Activated gamma-delta T cell treated with Interleukin-2 at 50 U/mL for 16 hours (primary cell): ENCODE data around the gene SOX13.

Experiments used
- DNase-seq: peaks from one replicate; pipeline ENCODE4 v3.0.0-alpha.2; 2020

The SOX13 gene

DNA sequence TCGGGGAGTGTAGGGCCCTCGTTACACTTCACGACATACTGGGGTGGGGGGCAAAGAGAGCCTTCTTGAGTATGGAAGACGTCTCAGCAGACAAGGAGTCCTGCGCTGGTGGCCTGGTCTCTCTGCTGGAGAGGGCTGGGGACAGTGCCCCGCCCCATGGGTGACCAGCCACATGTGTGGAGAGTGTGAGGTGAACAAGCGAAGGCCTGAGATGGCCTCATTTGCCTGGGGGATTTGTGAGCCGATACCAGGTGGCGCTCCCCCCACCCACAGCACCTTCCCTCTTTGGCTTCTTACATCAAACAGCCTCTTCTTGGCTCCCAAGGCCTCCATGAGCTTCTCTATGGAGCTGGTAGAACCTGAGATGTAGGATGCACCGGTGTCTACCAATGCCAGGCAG lies 83.0 kb downstream of the SOX13 start:
- no peak for DNase-seq

DNA sequence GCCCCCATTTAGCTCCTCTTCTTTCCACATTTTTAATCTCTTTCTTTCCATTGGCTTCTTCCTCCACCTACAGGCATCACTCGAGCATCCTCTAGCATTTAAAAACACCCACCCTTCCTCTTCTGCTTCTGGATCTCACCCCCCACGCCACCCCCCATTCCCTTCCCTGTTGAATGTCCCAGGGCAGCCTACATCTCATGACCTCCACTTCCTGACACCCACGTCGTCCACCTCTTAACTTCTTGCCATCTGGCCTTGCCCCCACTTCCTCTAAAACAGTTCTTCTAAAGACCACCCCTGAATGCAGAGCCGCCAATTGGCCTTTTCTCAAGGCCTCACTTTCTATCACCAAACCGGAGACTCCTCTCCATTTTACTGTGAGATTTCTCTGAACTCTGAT lies 85.0 kb downstream of the SOX13 start:
- DNase-seq = no peak

DNA sequence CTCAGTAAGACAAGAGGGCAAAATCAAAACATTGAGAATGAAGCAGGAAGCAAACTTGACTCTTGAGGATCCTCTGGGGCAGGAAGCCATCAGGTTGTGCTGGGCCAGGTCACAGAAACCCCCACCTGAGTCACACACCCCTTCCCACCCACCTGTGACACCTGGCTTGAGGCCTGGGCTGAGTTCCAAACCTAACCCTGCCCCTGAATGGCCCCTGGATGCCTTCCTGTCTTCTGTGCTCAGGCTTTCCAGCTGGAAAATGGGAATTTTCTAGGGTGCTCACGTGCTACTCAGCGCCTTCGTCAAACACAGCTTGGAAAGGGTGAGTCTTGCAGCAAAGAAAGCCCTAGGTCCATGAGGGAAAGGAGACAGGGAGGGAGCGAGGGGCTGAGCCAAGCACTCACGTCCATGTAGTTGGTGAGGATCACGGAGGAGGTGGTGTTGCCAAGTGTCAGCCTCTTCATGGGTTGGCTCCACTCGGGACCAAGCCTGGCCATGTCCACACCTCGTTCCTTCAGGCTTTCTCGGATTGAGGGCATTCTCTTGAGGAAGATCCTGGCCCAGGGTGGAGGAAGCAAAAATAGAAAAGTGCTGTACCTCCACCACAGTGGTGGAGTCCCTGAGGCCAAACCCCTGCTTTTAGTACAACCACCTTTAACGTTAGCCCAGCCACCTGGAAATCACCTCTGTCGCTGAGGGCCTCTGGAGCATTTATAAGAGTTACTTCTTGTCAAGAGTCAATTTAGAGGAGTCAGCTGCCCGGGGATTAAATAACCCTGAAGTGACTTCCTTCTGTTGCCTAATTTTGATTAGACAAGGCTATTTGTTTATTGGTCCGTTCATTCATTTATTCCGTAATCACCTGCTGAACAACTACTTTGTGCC lies 88.9 kb downstream of the SOX13 start:
- no peak for DNase-seq

DNA sequence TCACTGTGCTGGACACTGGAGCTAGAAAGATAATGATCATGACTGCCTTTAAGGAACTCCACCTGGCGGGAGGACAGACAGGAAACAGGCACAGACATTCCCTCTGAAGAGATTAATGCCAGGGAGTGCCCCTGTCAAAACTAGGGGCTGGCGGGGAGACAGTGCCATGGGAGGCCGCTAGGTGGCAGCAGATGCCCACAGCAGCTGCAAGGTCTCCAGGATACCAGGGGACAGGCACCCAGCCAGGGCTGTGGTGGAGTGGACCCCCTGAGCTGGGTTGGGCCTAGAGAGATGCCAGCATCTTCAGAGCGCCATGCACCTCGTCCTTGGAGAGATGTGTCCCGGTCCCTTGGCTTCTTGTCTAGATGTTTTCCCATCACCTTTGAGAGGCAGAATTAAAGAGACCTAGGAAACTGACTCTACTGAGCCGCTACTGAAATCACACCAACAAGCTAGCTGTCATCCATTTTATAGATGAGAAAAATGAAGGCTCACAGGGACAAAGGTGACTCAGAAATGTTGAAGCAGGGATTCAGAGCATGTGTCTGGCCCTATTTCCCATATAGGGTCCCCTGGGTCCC lies 89.7 kb downstream of the SOX13 start:
- peak; percentile 77 for DNase-seq

DNA sequence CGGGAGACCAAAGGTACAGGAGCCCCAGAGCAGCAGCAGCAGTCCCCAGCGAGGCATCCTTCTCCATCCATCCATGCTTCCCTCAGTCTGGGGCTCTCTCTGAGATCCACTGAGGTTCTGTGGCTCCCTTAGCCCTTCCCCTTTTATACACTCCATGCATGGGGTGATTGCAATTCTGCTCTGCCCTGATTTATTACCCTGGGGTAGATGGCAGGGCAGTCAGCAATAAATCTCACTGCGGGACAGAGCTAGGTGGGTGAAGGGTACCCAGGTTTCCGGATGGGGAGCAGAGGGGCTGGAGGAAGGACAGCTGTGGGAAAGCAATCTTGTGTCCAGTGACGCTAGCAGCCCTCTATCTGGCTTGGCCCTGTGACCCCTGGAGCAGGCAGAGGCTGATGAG lies 93.3 kb downstream of the SOX13 start, which contains the start of gene REN:
Gene REN, minus strand, starts transcription at position 119 of the 400 bp plus-strand sequence. Its CDS starts 44 bp downstream, at position 75.
- DNase-seq = no peak

DNA sequence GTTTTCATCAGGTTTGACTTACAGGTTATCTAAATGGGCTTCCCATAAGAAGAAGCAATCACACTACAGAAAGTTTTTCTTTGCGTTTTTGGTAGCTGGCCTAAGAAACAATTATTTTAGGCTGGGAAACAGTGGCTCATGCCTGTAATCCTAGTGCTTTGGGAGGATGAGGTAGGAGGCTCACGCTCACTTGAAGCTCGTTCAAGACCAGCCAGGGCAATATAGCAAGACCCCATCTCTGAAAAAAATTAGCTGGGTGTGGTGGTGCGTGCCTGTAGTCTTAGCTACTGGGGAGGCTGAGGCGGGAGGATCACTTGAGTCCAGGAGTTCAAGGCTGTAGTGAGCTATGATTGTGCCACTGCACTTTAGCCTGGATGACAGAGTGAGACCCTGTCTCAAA lies 94.8 kb downstream of the SOX13 start:
- DNase-seq = no peak

DNA sequence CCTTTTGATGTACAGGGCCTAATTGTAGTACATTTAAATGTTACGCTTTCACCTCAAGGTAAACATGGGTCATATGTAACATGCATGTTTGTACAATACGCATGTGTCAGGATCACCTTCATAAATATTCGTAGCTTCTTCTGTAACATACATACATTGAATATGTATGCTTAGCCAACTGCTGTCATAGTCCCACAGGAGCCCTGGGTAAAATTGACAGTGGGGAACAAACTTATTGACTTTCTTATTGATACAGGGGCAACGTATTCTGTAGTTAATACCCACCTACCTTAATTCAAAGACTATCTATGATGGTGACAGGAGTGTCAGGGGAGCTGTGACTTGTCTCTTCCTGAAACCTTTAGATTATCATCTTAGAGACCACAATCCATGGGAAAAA lies 96.9 kb downstream of the SOX13 start:
- no peak for DNase-seq

DNA sequence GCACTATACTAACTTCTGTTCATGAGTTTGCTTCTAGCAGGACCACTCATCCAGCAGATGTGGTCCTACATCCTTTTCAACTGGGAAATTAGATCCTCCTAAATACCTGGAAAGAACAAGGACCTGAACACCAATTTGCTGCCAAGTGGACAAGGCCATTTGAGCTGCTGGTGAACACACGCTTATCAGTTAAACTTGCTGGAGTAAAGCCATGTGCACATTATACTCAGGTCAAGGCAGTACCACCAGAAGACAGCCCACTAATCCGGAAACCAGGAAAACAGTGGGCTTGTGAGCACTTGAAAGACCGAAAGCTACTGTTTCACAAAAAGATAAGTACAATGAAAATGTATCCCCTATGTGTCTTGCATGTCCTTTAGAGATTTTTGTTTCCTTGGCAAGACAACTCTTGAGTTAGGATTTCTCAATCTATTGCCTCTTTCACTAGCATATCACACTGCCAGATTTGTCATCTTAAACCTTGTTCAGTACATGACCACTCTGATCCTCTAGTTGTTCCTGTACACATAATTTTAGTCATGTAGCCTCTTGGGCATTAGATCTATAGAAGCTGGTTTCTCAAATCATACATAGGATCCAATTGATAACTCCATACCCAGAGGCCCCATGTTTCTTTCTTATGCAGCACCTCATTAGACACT lies 97.7 kb downstream of the SOX13 start:
- DNase-seq = no peak

DNA sequence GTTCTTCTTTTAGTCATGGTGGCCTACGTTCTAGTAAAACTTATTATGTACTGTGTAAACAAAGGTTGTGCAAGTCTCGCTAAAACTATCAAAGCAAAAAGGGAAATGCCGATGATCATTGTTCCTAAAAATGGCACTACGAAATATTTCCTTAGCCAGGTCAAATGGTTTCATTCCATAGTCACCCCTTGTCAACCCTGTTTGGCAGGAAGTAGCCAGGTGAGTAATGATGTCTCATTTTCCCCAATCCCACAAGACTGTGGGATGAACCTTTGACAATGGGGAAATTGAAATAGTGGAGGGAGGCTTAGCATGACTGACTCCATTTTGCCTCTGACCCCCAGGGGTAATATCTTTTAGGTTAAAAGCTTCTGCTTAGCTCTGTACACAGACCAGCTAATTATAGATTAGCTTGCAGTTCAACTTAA lies 98.8 kb downstream of the SOX13 start:
- DNase-seq = no peak

DNA sequence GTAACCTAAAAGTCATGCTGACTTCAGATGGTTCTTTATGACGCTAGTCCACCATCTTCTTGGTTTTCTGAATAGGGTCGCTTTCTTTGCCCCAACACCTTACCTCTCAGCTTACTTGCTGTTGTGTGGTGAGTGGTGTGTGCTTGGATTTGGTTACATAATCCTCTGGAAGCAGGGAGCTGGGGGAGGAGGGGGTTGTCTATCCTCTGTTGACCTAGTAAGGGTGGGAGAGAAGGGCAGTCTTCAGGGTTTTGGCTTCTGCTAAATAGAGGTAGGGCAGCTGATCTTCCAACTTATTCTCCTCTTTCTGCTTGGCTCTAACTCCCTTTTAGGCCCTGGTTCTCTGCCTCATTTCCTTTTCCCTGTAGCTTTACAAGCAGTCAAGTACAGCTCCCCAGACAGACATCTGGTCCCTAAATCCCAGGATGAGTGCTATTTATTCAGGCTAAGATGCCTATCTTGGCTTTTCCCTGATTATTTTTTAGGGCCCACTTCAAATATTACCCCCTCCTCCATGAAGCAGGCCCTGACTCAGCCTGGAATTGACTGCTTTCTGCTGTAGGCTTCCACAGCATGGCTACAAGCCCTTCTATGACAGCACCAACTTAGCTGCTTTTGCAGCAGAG lies 99.6 kb downstream of the SOX13 start:
- DNase-seq = no peak

DNA sequence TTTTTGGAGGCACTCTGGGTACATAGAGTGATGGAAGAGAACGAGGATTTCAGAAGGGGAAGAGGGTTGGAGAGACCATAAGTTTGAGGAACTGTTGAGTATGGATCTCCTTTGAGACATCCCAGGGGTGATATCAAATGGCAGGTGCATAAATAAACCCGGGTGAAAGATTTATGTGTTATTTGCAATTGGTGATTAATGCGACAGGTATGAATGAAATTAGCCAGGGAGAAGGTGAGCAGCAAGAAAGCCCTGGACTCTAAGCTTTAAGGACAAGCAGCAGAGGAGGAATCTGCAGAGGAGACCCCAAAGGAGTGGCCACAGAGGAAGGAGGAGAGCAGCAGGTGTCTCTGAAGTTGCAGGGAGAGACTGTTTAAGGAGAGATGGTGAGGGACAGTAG lies 102.0 kb downstream of the SOX13 start:
- DNase-seq = no peak

DNA sequence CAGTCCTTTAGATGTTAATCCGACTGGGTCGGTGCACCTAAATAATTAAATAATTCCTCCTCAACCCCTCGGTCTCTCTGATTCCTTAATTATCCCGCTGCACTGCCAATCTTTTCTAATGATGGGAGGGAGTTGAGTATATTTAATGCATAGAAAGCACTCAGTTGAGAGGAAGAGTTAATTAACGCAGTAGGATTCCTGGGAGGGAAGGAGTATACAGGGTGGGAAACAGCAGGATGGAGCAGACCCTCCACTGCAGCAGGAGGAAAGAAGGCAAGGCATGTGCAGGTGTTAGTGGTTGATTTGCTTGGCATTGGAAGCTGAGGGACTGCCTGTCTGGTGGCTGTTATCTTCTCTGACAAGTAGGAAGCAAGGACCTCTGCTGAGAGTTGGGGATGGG lies 103.1 kb downstream of the SOX13 start:
- no peak for DNase-seq

DNA sequence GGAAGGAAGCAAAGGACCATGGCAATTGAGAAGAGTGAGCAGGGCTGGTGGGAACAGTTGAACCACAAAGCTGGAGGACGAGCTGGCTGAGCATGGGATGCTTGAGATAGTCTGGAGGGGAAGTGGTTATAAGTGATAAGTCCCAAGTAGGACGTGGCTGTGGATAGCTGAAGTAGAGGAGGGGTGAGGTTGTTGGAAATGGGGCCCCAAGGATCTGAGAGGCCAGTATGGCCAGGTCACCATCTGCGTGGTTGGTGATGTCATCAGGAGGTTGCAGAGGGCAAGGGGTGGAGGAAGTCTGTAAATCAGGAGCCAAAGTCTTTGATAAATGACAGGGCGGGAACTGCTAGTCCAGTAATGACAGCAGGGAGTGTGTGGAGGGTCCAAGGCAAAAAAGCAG lies 104.2 kb downstream of the SOX13 start:
- no peak for DNase-seq
